DMS153 (cell line): ENCODE data around the gene MSS51.

Experiments used
- DNase-seq: peaks from one replicate; lab custom pipeline; 2025; lab: John Stamatoyannopoulos, UW

Gene MSS51

DNA sequence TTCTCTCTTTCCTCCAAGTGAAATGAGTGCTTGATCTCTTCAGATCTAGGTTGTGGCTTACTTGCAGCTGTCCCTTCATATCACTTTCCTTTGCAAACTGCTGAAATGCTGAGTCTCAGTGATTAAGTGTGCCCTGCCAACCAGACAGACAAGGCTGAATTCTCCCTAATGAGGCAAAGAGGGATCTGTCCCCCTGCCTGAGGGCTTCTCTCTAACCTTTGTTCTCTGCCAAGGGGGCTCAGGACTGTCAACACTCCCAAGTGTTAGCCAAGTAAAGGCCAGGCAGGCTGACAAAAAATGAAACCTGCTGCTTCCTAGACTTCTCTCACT lies at the start of gene MSS51:
TSS of gene MSS51 (minus strand) at position 24 of the 330 bp plus-strand sequence. CDS start 5,277 bp downstream, outside the sequence.
- DNase-seq, result no peak

DNA sequence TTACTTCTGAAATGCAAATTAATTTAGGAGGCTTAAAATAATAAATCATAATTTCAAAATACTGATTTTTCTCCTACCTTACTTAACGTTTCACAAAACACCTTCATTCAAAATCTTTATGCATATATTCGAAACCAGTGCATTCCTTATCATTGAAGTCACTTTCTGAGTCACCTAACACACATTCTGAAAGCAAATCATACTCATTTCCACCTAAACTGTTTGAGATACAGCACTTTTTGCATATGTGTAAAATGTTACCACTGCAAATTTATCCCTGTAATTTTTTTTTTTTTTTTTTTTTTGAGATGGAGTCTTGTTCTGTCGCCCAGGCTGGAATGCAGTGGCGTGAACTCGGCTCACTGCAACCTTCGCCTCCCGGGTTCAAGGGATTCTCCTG lies 46.8 kb upstream of the MSS51 start:
- DNase-seq, result no peak

DNA sequence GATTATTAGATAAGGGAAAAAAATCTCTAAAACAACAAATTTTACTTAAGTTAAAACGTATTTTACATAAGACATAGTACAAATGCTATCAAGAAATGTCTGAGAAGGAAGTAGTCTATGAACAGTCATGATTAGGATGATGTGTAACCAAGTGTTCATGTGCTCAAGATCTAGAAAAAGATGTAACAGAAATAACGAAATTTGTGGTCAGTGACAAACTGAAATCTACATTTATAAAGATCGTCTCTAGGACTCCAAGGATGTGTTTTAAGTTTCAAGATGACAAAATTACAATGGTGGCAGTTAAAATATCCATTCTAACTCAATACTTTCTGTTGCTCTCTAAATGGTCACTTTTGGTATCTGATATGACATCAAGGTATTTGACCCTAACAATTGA lies 45.3 kb upstream of the MSS51 start:
- DNase-seq, result no peak

DNA sequence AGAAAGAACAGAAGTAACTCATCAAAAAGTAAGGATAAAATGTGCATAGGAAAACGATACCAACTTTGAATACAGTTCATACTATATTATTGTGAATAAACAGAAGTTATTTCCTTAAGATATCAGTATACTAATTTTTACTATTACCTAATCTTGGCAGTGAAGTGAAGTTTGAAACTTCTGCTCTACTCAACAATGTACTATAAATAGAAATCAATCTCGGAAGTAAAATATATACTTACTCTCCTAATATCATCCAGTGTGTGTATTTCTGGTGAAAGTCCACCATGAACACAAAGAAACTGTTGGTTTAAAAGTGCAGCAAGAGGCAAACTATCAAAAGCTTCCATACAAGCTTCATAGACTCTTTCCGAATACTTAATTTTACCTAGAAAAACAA lies 37.9 kb upstream of the MSS51 start:
- no peak for DNase-seq

DNA sequence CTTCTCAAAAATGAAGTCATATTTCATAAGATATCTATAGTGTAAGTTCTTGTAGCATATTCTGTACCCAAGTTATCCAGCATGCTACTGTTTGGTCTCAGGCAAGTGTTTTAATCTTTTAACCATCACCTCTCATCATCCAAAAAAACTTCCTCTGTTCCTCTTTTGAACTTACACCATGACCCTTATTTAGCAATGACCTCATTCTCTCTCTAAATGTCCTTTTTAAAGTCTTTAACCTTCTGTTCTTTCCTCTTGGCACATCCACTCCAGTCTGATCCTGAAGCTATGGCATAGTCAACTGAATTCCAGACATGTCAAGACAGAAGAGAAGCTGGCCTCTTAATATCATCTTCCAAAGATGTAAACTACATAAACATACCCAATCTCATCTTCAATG lies 36.2 kb upstream of the MSS51 start:
- no peak for DNase-seq

DNA sequence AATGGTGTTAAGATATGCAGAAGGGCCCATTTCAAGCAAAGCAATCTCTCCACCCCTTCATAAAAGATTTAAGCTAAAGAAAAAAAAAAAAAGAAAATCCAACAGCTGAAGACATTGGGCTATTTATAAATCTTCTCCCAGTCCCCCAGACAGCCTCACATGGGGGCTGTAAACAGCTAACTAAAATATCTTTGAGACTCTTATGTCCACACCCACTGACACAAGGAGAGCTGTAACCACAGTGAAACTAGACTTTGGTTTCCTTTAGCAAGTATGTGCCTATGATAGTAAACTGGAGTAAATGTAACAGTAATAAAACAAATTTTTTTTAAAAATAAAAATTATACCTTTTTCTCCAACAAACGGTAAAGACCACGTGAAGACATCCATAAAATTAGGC lies 33.8 kb upstream of the MSS51 start:
- DNase-seq, result no peak

DNA sequence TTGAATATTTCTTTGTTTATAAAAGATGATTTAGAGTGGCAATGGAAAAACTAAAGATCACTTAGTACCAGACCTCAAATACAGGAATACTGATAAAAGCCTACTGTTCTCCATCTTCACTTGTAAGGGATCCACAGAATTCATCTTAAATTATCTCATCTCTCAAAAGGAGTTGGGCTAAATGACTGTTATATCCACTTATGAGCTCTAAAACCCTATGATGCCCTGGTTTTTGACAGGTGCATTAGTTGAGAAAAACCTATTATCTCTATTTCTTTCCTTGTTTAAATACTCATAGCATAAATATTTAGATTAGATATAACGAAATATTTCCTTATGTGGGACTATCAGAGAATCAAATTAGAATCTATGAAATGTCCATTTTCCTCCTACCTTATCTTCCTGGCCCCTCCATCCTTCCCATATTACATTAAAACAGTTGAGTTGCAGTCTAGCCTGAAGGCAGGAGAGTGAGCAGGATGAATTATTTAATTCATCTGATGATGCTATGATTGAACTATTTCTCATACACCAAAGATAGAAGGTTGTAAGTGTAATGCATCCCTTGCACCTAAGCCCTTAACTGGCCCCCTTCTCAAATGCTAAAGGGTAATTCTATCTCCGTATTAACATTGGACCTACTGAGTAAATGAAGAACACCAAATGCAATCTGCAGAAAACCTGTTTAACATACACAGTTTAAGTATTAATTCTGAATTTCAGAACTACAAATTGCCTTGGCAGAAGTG lies 32.8 kb upstream of the MSS51 start:
- no peak for DNase-seq

DNA sequence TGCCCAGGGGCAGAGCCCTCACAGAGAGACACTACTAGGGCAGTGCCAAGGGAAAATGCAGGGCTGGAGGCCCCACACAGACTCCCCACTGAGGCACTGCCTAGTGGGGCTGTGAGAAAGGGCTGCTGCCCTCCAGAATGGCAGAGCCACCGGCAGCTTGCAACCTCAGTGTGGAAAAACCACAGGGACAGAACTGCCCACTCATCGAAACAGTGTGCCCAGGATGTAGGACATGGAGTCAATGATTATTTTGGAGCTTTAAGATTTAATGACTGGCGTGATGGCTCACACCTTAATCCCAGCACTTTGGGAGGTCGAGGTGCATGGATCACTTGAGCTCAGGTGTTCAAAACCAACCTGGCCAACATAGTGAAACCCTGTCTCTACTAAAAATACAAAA lies 27.5 kb upstream of the MSS51 start:
- no peak for DNase-seq

DNA sequence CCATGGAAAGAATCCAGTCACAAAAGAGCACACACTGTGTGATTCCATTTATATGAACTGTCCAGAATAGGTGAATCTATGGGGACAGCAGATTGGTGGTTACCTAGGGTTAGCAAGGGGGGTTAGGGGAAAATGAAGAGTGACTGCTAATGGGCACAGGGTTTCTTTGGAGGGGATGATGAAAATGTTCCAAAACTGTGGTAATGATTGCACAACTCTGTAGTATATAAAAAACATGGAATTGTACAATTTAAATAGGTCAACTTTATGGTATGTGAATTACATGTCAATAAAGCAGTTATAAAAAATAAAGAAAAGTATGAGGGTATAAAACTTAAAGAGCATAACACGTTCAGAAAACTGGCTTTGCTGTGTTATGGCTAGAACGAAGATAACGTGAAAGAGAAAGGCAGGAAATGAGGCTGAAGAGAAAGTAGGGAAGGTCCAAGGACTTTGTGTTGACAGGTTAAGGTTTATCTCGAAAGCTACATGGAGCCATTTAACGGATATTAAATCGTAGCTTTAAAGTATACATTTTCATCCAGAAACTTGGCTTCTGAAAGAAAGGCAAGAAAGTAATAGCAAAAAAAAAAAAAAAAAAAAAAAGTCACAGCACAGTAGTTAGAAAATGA lies 26.4 kb upstream of the MSS51 start:
- no peak for DNase-seq

DNA sequence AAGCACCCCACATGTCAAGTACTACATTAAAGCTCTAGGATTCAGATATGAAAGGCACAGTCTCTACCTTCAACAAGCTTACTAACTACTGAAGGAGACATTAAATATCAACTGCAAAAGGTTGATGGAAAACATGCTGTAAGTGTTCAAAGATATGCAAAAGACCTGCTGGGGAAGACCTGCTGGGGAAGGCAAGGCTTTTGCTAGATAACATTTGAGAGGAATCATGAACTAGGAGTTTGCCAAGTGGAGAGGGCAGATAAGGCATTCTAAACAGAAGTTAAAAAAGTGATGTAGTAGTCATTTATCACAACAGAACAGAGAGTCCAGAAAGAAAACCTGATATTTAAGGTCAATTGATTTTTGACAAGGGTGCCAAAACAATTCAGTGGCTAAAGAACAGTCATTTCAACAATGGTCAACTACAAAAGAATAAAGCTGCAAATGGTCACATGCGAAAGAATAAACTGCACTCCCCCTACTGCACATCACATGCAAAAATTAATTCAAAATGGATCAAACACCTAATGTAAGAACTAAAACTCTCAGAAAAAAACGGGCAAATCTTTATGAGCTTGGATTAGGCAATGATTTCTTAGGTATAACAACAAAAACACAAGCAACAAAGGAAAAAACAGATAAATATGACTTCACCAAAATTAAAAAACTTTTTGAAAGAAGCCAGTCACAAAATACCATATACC lies 23.0 kb upstream of the MSS51 start:
- DNase-seq, result no peak

DNA sequence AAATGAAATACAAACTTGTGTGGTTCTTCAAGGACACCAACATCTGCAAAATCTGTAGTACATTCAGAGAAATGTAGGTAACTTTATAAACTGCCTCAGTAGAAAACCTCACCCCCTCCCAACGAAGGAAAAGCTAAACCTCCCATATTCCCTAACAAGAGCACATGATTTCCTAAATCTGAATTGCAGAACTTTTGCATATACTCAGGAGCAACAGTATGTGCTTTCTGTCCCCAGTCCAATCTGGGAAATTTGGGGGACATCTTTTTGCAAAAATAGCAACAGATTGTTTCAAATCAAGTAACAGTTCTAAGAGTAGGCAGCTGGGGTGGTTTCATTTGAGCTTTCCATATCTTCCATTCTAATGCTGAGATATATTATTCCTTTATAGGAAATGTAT lies 15.8 kb upstream of the MSS51 start:
- DNase-seq, result no peak

DNA sequence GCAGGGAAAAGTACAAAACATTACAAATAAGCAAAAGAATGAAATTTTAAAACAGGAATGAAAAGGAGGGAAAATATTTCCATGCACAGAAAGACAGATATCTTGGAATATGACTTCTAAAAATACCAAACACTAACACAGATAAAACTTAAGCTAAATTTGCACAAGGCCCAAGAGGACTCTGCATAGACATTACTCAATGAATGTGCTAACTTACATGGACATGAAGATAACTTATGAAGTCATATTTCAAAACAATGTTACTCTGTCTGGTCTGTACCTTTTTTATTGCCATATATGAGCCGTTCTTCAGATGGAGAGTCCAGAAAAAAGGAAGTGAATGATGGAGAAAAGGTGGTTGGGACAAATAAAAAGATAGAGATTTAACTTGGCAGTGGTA lies 15.0 kb upstream of the MSS51 start:
- DNase-seq, result no peak

DNA sequence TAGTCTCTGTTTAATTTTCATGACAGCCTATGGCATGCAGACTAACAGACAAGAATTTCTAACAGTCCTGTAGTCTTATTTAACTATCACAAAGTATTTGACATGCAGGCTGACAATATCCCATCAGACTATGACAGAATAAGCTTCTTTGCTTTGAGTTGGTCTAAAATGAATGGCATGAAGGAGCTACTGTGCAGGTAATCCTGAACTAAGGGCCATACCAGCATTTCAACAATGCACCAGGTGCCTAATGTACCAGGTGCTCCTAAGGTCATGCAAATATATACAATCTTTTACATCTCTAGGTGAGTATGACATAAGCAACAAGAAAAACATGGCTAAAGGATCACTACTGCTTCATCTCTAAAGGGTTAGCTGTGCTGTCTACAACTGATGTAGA lies 13.6 kb upstream of the MSS51 start:
- no peak for DNase-seq

DNA sequence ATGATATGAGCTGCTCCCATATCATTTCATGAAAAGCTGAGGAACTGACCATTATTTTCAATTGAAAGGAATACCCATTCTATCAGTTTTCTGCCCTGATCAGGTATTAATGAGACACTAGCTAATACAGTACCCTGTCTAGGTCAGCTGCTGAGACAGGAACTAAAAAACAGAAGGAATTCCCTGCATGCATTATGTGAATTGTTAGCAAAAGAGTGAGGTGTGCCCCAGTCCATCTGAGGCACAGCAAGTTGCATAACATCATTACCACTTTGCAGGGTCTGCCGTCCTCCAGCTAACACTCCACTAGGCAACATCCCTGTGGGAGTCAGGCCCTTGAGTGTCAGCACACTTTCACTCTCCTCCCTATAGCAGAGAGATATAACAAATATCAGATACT lies 11.1 kb upstream of the MSS51 start:
- DNase-seq, result no peak

DNA sequence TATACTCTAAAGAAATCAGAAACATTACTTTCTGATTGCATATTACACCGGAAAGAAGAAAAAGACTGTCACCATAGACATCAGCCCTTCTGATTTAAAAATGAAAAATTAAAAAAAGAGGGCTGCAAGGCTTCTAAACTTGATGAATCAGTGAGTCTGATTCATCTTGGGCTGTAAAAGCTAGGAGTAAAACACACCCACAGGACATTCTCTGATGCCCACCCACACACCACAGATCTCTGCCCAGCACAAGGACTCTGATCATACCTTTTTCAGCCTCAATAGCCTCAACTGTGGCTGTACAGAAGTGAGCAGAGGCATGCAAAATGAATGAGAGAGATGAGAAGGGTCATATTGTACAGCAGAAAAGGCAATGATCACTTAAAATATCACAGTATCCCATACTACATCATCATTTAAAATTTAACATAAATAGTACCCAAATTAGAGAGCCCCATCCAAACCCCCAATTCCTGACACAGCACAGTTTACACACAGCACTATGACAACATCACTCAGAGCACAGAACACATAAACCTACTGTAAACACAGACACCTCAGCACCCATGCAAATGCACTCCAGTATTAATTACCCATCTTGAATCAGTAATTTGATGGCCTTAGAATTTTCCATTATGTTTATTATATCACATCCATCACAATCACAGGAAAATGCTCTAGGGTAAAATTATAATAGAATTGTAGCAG lies 6.4 kb upstream of the MSS51 start:
- no peak for DNase-seq

DNA sequence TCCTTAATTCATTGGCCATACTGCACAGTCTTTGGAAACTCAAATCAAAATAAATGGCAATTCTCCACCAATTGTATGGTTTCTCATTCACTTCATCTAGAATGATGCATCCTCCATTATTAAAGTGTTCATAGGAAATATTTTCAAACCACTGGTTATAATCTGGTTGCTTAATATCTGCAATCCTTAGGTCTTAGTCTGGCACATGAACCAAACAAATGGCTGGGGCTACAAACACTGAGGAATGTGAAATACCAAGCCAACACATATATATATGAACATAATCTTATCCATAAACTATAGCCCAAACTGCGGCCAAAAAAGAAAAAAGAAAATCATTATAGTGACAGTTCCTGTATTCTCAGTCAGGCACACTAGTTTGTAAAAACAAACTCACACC lies 5.7 kb upstream of the MSS51 start:
- DNase-seq, result no peak

DNA sequence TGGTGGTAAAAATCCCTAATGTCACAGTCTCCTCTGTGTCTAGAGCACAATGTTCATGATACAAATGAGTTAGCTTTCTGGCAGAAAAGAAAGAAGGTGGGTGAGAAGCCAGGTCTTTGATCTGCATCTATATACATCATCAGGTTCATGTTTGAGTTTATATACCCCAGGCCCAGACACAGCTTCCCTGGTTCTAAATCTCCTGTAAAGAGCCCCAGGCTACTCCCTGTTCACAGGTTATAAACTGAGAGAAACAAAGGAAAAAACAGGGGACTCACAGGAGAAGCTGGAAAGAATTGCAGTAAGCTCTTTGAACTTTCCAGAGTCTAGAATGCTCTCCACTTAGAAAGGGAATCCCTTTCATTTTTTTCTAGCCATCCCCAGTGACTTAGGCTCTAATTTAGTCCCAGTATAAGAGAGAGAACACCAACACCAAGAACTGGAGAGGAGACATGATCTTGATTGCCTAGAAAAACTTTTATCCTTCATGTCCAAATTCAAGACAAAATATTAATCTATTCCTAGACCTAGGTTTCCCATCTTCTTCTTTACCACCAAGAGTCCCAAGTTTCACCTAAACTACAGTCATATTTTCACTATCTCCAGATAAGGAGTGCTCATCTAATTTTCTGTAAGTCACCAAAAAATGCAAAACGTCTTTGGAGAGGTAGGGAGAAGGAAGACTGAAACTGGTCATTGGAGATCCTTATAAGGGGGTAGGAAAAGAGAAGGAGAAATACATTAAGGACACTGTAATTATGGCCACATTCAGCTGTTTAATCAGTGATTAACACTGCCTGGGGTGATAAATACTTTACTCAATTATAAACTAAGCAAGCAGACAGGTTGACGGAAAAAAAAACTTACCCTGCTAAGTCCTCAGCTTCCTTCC lies 469 bp downstream of the MSS51 start:
- DNase-seq, result no peak

DNA sequence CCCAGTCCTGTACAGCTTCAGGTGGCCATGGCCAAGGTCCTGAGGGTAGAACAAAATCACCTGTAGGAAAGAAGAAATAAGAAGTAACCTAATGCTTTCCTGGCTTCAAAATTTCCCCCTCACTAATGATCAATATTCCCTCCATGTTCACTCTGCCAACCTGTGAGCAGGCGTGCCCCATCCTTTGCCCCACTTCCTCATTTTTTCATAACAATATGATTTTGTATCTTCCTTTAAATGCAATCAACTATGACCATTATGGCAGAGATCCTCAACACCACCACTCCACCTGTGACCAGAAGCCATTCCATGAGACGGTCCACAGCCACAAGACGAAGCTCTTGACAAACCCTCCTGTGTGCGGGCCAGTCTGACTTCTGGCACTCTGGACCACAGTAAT lies 7.0 kb downstream of the MSS51 start:
- no peak for DNase-seq

DNA sequence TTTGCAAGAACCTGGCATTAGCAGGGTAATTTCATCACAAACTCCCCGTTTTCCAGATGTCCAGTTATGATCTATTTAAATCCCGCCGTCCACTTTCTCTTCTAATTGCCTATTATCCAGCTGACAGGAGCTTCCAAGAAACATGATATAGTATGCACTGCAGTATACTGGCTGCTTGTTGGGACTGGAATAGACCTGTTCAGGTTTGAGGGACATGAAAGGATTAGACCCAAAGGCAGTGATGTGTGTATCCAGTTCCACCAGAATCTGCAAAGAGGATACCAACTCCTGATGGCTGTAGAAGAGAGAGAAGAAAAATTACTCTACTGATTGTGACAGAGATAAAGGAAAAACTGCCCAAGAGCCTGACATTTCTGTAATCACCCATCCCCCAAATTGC lies 8.9 kb downstream of the MSS51 start:
- no peak for DNase-seq

DNA sequence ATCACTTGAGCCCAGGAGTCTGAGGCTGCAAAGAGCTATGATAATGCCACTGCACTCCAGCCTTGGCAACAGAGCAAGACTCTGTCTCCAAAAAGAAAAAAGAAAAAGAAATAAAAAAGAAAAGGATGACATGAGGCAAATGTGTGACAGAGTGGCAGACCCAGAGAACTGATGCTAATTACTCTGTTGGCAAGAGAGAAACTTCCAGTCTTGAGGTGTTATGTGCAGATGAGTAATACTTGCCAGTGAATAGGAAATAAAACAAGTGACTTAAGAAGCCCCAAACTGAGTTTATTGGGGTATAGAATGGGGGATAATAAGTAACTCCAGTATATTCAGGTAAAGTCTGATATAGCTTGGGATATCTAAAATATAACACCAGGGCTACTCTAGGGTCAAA lies 10.1 kb downstream of the MSS51 start:
- no peak for DNase-seq

DNA sequence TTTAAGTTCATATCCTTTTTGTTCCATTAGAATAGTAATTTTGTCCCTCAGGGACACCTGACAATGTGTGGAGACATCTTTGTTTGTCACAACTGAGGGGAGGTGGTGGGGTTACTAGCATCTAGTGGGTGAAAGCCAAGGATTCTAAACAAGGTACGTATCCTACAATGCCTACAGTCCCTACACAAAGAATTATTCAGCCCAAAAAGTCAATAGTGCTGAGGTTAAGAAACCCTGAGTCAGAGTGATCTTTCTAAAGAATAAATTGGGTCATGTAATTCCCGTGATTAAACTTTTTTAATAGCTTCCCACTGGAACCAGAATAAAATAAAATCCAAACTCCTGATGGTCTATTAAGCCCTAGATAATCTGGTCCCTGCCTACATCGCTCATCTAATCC lies 16.8 kb downstream of the MSS51 start:
- no peak for DNase-seq
